ENCODE results near the gene MEAF6. TPM values are rescaled to one million over a fixed set of nuclear protein-coding genes. Genes with fewer than 3 reads are reported as not detected.

Gene MEAF6
- total RNA-seq, 1 donor from 2014 or later, result 147 TPM

- DNase-seq (ENCODE audit: low spot score in 2 of 2) (no peak), FAIRE-seq (no peak)
Measured at GRCh38 chr1:37448691-37449417, 65.7 kb downstream of the MEAF6 start.

- no peak for DNase-seq (ENCODE audit: low spot score in 2 of 2)
- FAIRE-seq, result no peak
Measured at GRCh38 chr1:37448185-37448584, 66.4 kb downstream of the MEAF6 start.

GRCh38 chr1:37446874-37447273 is 67.7 kb downstream of the MEAF6 start:
- no peak for FAIRE-seq
- DNase-seq (ENCODE audit: low spot score in 2 of 2), result no peak

GRCh38 chr1:37442644-37443043 is 71.9 kb downstream of the MEAF6 start:
- no peak for DNase-seq (ENCODE audit: low spot score in 2 of 2)
- FAIRE-seq, result no peak

Small RNA genes lying within 50 kb of the gene (small RNA-seq; reads per million reads assigned to genes)
- not detected for gene AL034379.1
- gene MIR5581, result 0.13 reads per million

Other genes starting within 250 kb of the MEAF6 start
- gene ZC3H12A, start 40.2 kb downstream of the MEAF6 start, total RNA-seq, result 0.41 TPM
- gene SNIP1, start 39.5 kb upstream of the MEAF6 start, total RNA-seq, result 29.8 TPM
- 2.9 TPM for gene DNALI1, start 42.2 kb upstream of the MEAF6 start, total RNA-seq
- 44.4 TPM for gene GNL2, start 81.2 kb upstream of the MEAF6 start, total RNA-seq
- not detected for gene RSPO1, start 120.1 kb upstream of the MEAF6 start, total RNA-seq
- 0.82 TPM for gene CDCA8, start 177.8 kb upstream of the MEAF6 start, total RNA-seq

Data from frontal cortex (tissue), 4 donors.